Measurements from ENCODE around the gene EVX1.

EVX1 gene

GRCh38 chr7:27205325-27206280 lies 37.0 kb upstream of the EVX1 start:
- no peak for DNase-seq (ENCODE audit: low spot score)

GRCh38 chr7:27207348-27207985 lies 35.1 kb upstream of the EVX1 start:
- DNase-seq (ENCODE audit: low spot score): no peak

GRCh38 chr7:27208998-27209397 lies 33.6 kb upstream of the EVX1 start:
- no peak for DNase-seq (ENCODE audit: low spot score)

GRCh38 chr7:27209933-27210440 lies 32.6 kb upstream of the EVX1 start:
- DNase-seq (ENCODE audit: low spot score): no peak

GRCh38 chr7:27210441-27211083 lies 32.0 kb upstream of the EVX1 start:
- DNase-seq (ENCODE audit: low spot score): peak; percentile 80

GRCh38 chr7:27211084-27211446 lies 31.5 kb upstream of the EVX1 start:
- DNase-seq (ENCODE audit: low spot score): no peak

- DNase-seq (ENCODE audit: low spot score): no peak
These were observed 30.8 kb upstream of the EVX1 start for GRCh38 chr7:27211764-27212204.

GRCh38 chr7:27212497-27213432 lies 29.8 kb upstream of the EVX1 start:
- no peak for DNase-seq (ENCODE audit: low spot score)

- no peak for DNase-seq (ENCODE audit: low spot score)
These were observed 29.0 kb upstream of the EVX1 start for GRCh38 chr7:27213433-27214238.

- DNase-seq (ENCODE audit: low spot score): no peak
These were observed 28.2 kb upstream of the EVX1 start for GRCh38 chr7:27214239-27214950.

- DNase-seq (ENCODE audit: low spot score): no peak
These were observed 27.2 kb upstream of the EVX1 start for GRCh38 chr7:27215356-27215755.

- no peak for DNase-seq (ENCODE audit: low spot score)
These were observed 24.7 kb upstream of the EVX1 start for GRCh38 chr7:27217951-27218350.

- DNase-seq (ENCODE audit: low spot score): no peak
These were observed 22.8 kb upstream of the EVX1 start for GRCh38 chr7:27219821-27220220.

GRCh38 chr7:27220440-27220955 lies 22.1 kb upstream of the EVX1 start:
- no peak for DNase-seq (ENCODE audit: low spot score)

- DNase-seq (ENCODE audit: low spot score): no peak
These were observed 21.3 kb upstream of the EVX1 start for GRCh38 chr7:27221201-27221797.

GRCh38 chr7:27223941-27224575 lies 18.5 kb upstream of the EVX1 start:
- DNase-seq (ENCODE audit: low spot score): no peak

GRCh38 chr7:27224983-27225934 lies 17.3 kb upstream of the EVX1 start:
- peak; percentile 83 for DNase-seq (ENCODE audit: low spot score)

- DNase-seq (ENCODE audit: low spot score): no peak
These were observed 13.2 kb upstream of the EVX1 start for GRCh38 chr7:27229448-27229847.
